ENCODE data around the gene DPCD. TPM values are rescaled to one million over a fixed set of nuclear protein-coding genes. Genes with fewer than 3 reads are reported as not detected.

Gene DPCD
- polyA plus RNA-seq, 4 donors: 4.2 to 18.3 (median 12.2) TPM

Other genes starting within 250 kb of the DPCD start
- 10 to 100 TPM in 1 of 4 donors, 1 to 10 TPM in 3; 3.0 to 12.5 (median 4.9) TPM for gene BTRC, start 234.2 kb upstream of the DPCD start, polyA plus RNA-seq
- 10 to 100 TPM; 24.8 to 31.3 (median 30.0) TPM for gene POLL, start 64 bp upstream of the DPCD start, polyA plus RNA-seq
- 10 to 100 TPM; 27.1 to 49.1 (median 35.4) TPM for gene FBXW4, start 106.8 kb downstream of the DPCD start, polyA plus RNA-seq
- gene FGF8, start 187.8 kb downstream of the DPCD start, polyA plus RNA-seq: under 1 TPM in 1 of 4 donors, not detected in 3; 0.12 TPM
- 10 to 100 TPM in 3 of 4 donors, 1 to 10 TPM in 1; 2.5 to 49.8 (median 27.7) TPM for gene NPM3, start 195.1 kb downstream of the DPCD start, polyA plus RNA-seq
- 100 to 1,000 TPM in 1 of 4 donors, 10 to 100 TPM in 3; 26.5 to 116 (median 31.3) TPM for gene OGA, start 230.1 kb downstream of the DPCD start, polyA plus RNA-seq